H1 (cell line): ENCODE measurements around the gene DISC1. TPM values are rescaled to one million over a fixed set of nuclear protein-coding genes. Genes with fewer than 3 reads are reported as not detected.

Source experiments
- KDM5A ChIP-seq: fragments of 200-600 bp; IDR thresholded peaks from 2 replicates; pipeline ENCODE4 v1.7.1; 2012; ENCODE audit warnings: mild to moderate bottlenecking, low read length, inconsistent platforms, mixed read lengths
- RBBP5 ChIP-seq: IDR thresholded peaks from 2 replicates; pipeline ENCODE4 v1.7.1; 2012; ENCODE audit warnings: low read depth, mild to moderate bottlenecking, inconsistent platforms, low read length, moderate library complexity, borderline replicate concordance
- TCF12 ChIP-seq: IDR thresholded peaks from 2 replicates; pipeline ENCODE4 v1.6.1; 2011; ENCODE audit warnings: low read depth, mild to moderate bottlenecking, low read length
- polyA plus RNA-seq, 7 experiments: library from polyadenylated mRNA; depleted of rRNA in 3 of 7; stranded (reverse) in 5 of 7; unstranded in 2 of 7; fragments of >200 nt in 5 of 7; fragments of 200-250 nt in 2 of 7; gene quantifications; 1 replicate in 5 of 7; 2 replicates in 1 of 7; 4 replicates in 1 of 7; pipeline versions ENCODE4 v1.2.1 to v1.2.3, GENCODE V29; 2011 to 2013; ENCODE audit warnings: missing spikeins in 2 of 7, mixed read lengths in 2 of 7
- total RNA-seq: library from RNA; stranded (reverse); fragmentation: NEBNext Ultra II Directional; extraction: Animal tissue kit (Norgen Biotek cat#: 25700); gene quantifications from 2 replicates; pipeline ENCODE4 v1.2.1, GENCODE V29; 2021

Gene DISC1
- total and polyA plus RNA-seq, 2 of the 8 experiments (the other 6 are each of a cell fraction or from before 2014, with no cell fraction given) = 1.1 to 3.5 TPM

DNA sequence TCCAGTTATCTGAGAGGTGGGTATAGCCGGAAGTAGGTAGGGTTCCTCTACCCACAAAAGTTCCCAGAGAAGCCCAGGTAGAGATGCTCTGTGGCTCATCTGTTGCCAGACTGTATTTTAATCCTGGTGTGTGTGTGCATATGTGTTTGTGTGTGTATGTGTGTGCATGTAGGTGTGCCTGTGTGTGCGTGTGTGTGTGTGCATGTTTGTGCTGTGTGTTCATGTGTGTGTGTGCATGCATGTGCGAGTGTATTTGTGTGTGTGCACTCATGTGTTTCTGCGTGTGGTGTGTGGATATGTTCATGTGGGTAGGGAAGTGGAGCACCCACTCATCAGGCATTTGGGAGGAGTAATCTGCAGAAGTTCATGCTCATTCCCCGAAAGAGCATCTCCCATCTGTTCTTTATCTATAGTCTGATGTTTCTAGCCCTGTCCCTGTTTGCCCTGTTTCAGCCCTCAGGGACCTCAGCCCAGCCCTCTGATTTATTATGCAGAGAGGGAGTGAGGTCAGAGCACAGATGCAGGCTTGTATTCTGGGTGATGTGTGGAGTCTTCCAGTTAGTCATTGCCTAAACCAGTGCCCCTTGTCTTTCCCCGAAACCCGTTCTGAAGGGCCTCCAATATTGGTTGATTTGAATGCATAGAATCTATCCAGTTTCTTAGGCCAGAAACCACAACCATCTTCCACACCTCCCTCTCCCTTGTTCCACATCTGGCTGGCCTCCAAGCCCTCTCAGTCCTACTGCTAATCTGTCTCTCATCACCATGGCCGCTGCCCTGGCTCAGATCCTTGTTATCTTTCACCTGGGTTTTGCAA lies 69.1 kb downstream of the DISC1 start (continued):
- TF ChIP-seq TCF12 = no peak
- TF ChIP-seq KDM5A = no peak
- TF ChIP-seq RBBP5 = no peak
